GM18858 (cell line): ENCODE results near the gene ZNF827.

Experiments used
- ATAC-seq: cut with Tn5 transposase; IDR thresholded peaks from one replicate; pipeline ENCODE4 v1.9.1; 2021; ENCODE audit not compliant: unreplicated experiment

ZNF827 gene

DNA sequence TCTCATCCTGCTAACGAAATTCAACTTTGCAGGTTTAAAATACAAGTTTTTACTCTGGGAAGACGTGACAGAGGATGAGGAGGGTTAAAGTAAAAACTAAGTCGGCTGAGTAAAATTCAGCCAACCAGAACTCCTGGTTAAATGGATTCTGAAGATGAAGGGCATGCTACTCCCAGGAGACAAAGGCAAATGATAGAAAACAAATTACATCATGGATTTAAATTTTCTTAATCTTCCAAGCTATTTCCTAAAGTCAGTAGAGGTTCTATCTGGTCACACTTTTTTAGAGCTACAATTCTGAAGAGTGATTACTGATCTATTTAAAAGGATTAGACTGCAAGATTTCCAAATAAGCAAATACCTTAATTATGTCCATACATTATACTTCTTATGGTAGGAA, 47.9 kb downstream of the ZNF827 start:
- ATAC-seq, result no peak

- ATAC-seq, result no peak
Measured at GRCh38 chr4:145888393-145888792, 50.2 kb downstream of the ZNF827 start.

GRCh38 chr4:145887241-145887991, 51.2 kb downstream of the ZNF827 start:
- ATAC-seq, result no peak

- no peak for ATAC-seq
Measured at GRCh38 chr4:145886871-145887240, 51.8 kb downstream of the ZNF827 start.

GRCh38 chr4:145885666-145886065, 53.0 kb downstream of the ZNF827 start:
- no peak for ATAC-seq

GRCh38 chr4:145884775-145885174, 53.8 kb downstream of the ZNF827 start:
- ATAC-seq, result peak; percentile 33

GRCh38 chr4:145883101-145883694, 55.4 kb downstream of the ZNF827 start:
- no peak for ATAC-seq

GRCh38 chr4:145882604-145883003, 56.0 kb downstream of the ZNF827 start:
- ATAC-seq, result no peak

- ATAC-seq, result peak; percentile 43
Measured at GRCh38 chr4:145881989-145882388, 56.6 kb downstream of the ZNF827 start.

- ATAC-seq, result peak; percentile 47
Measured at GRCh38 chr4:145881576-145881975, 57.0 kb downstream of the ZNF827 start.

GRCh38 chr4:145880355-145880960, 58.2 kb downstream of the ZNF827 start:
- no peak for ATAC-seq

- ATAC-seq, result no peak
Measured at GRCh38 chr4:145879598-145879997, 59.0 kb downstream of the ZNF827 start.

DNA sequence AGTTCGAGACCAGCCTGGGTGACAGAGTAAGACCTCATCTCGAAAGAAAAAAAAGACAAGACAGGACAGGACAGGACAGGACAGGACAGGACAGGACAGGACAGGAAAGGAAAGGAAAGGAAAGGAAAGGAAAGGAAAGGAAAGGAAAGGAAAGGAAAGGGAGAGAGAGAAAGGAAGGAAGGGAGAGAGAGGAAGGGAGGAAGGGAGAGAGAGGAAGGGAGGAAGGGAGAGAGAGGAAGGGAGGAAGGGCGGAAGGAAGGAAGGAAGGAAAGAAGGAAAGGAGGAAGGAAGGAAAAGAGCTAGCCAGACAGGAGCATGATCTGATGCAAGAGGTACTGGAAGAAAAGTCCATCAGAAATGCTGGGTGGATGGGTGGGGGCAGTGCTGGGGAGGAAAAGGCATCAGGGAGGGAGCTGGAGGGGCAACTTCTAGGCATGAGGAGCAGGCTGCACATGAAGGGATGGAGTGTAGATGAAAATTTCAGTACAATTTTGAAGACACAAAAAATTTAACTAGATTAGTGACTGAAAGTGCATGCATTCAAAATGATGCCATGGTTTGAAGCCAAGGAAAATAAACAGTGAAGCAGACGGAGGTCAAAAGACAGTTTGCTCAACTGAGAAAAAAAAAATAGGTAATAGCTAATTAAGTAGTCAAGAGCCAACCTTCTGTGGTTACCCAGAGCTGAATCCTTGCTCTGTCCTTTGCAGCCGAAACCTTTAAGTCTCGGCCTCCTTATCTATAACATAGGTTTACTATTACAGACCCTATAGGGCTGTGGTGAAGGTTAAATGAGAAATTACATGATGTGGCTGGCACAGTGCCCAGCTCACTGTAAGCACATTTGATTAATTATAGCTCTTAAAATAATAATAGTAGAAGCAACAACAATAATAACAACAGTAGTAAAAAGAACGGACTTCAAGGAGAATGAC, 59.9 kb downstream of the ZNF827 start:
- ATAC-seq, result no peak

GRCh38 chr4:145876531-145877180, 62.0 kb downstream of the ZNF827 start:
- no peak for ATAC-seq

GRCh38 chr4:145873901-145874300, 64.7 kb downstream of the ZNF827 start:
- no peak for ATAC-seq

GRCh38 chr4:145871209-145871608, 67.4 kb downstream of the ZNF827 start:
- no peak for ATAC-seq

DNA sequence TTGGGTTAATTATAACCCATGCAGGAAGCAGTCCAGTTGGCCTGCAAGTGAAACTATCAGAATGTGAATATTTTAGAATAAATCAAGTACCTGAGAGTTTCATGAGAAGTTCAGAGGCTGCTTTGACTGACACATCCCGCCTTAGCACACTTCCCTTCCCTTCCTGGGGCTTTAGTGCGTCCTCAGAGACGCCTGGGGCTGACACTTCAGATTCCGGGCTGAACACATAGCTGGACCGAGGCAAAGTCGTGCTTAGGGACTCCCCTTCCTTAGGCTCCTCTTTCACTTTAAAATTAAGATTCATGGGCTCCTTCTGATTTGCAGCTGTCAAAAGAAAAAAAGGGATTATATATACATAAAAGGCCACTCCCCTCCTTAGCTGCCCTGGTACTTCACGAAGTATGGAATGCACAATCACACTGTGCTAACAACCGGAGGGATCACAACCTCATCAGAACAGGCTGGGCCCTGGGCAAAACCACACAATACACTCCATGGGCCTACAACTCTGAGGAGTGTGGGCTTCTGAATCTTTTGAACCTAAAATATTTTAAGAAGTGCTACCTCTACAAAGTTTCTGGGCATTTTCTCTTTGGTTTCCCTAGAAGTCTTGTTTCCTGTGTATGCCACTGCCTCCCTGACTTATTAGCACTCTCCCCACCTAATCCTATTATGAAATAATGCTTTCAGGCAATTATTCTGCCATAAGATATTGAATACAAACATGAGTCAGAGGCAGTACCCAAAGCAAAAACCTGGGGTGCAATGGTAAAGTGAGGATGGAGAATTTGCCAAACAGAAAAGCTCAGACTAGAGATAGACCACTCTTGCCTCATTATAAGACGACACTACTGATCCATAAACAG, 68.2 kb downstream of the ZNF827 start:
- ATAC-seq, result peak; percentile 29

DNA sequence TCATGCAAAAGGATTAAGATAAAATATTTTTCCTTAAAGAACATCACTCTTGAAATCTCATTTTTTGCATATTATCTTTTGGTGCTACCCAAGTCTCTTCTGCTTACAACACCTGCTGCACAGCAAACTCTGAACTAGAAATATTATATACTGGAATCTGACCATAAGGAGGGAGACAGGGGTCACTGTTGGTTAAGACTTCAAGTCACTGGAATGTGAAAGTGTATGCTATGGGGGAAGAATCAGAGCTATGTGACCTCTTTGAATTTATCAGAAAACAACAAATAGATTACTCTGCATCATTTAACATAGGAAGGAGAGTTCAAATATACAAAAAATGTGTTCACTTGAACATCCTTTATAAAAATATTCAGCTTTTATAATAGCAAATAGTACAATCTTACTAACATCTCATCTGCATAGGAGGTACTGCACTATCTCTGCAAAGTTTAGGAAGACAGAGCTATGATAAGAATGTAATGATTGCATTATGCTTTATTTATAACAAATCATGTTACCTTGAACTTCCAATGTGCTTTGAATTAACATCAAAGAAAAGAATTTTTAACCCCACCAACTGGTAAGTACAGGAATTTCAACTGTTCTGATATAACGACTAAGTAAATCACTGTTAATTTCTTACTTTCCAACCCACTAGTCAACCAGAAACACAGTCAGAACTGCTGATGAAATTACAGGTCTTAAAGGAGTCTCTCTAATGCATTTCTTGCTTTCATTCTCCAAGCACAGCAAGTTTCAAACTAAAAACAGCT, 69.8 kb downstream of the ZNF827 start:
- ATAC-seq, result peak; percentile 76

GRCh38 chr4:145867406-145867805, 71.2 kb downstream of the ZNF827 start:
- ATAC-seq, result no peak
